Prostate gland (tissue), 2 donors: Measurements from ENCODE around the gene RIMS3. TPM values are rescaled to one million over a fixed set of nuclear protein-coding genes. Genes with fewer than 3 reads are reported as not detected.
A peak's percentile ranks its signal among the peaks of the same experiment; 100 is the strongest.

Experiments
- DNase-seq: peaks from one replicate; pipeline ENCODE4 v3.0.0-alpha.2; 2019; ENCODE audit warnings: low spot score
- H3K27ac ChIP-seq, 2 donors: fragments of 200-600 bp; sonication (generic); 2 replicates each; pipeline ENCODE4 v1.5.1; 2017 to 2019
- H3K27me3 ChIP-seq: fragments of 200-600 bp; sonication (generic); replicated peaks from 2 replicates; pipeline ENCODE4 v1.5.1; 2019; ENCODE audit not compliant: insufficient read depth
- H3K36me3 ChIP-seq, 2 donors: fragments of 200-600 bp; sonication (generic); 1 replicate in 1 of 2; 2 replicates in 1 of 2; pipeline versions ENCODE4 v1.5.1 to v1.8.1; 2017 to 2019
- H3K4me1 ChIP-seq: fragments of 200-600 bp; sonication (generic); replicated peaks from 2 replicates; pipeline ENCODE4 v1.5.1; 2019
- H3K4me3 ChIP-seq, 2 donors: fragments of 200-600 bp; sonication (generic); 2 replicates each; pipeline ENCODE4 v1.5.1; 2017 to 2019
- H3K9me3 ChIP-seq: fragments of 200-600 bp; sonication (generic); 2 replicates; pipeline ENCODE4 v1.5.1; 2017
- POLR2A ChIP-seq: fragments of 450-650 bp; IDR thresholded peaks from one replicate; pipeline ENCODE4 v1.6.1; 2016; ENCODE audit warnings: antibody characterized with exemption, mild to moderate bottlenecking
- POLR2AphosphoS5 ChIP-seq: sonication (generic); formaldehyde crosslinking; IDR thresholded peaks from one replicate; pipeline ENCODE4 v1.6.1; 2017; ENCODE audit warnings: antibody characterized with exemption
- WGBS: methylation state at CpG from one replicate; pipeline ENCODE4 v1.1.5; 2018; 5-methylcytosine and 5-hydroxymethylcytosine counted together
- intact Hi-C: fragments of 100-400 bp; cut with DNase I; formaldehyde crosslinking; loops from one replicate; pipeline ENCODE4 v1.14.2; 2022
- total RNA-seq, 2 donors: library from RNA; depleted of rRNA; stranded (reverse); fragments of >200 nt; gene quantifications; one replicate each; pipeline ENCODE4 v1.1.0, GENCODE V29; 2016
- TF ChIP-seq, protein P1 (sequence below), 4 experiments: fragments of 200-600 bp in 2 of 4; fragments of 450-650 bp in 2 of 4; sonication (generic) in 2 of 4; IDR thresholded peaks; 1 replicate in 3 of 4; 2 replicates in 1 of 4; pipeline ENCODE4 v1.5.1; 2016 to 2019; ENCODE audit warnings: antibody characterized with exemption in 4 of 4, mild to moderate bottlenecking in 2 of 4, moderate library complexity in 2 of 4

The RIMS3 gene
- total RNA-seq, 2 donors from 2014 or later: 3.0 to 10.5 TPM

DNA sequence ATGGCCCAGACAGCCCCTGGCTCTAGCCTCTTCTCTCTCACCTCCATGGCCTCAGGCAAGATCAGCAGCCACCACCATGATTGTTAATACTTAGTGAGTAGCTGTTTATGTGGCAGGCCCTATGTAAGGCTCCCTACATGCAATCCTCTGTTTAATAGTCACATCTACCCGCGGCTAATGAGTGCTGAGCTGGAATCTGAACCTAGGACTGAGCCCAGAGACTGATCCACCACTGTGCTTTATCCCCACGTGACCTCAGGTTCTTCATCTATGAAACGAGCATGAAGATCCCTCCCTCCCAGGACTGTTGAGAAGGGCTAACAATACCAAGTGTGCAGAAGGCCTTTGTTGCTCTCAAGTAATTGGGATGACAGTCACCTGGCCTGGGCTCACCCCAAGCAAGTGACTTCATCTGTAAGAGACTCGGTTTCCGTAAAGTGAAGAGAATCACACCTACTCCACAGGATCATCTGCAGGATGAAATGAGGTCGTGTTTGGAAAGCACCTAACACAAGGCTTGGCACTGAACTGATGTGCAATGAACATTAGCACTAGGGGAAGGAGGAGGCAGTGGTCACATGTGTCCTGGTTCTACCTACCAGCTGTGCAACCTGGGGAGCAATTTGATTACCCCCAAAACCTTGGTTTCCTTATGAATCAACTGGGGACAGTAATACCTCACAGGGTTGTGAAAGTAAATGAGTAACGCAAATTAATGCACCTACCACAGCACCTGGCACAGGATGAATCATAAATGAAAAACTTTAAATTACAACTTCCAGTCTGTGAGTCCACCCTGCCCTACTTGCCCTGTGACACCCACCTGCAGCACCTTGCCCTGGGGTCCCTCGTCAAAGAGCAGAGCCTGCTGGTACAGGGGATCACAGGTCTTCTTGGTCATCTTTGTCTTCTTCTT, 37.2 kb downstream of the RIMS3 start:
- no peaks in the 10 kb centered on the region for H3K27me3 ChIP-seq
- 86% methylated on average over 9 of the region's 9 CpGs for WGBS
- TF ChIP-seq, protein P1, sequence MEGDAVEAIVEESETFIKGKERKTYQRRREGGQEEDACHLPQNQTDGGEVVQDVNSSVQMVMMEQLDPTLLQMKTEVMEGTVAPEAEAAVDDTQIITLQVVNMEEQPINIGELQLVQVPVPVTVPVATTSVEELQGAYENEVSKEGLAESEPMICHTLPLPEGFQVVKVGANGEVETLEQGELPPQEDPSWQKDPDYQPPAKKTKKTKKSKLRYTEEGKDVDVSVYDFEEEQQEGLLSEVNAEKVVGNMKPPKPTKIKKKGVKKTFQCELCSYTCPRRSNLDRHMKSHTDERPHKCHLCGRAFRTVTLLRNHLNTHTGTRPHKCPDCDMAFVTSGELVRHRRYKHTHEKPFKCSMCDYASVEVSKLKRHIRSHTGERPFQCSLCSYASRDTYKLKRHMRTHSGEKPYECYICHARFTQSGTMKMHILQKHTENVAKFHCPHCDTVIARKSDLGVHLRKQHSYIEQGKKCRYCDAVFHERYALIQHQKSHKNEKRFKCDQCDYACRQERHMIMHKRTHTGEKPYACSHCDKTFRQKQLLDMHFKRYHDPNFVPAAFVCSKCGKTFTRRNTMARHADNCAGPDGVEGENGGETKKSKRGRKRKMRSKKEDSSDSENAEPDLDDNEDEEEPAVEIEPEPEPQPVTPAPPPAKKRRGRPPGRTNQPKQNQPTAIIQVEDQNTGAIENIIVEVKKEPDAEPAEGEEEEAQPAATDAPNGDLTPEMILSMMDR (IDR thresholded peaks at IDR 0.05): no peak
- no peak for TF ChIP-seq POLR2AphosphoS5
- TF ChIP-seq POLR2A: no peak
- intact Hi-C loops: no loop called here
- DNase-seq: no peak
- no peaks in the 10 kb centered on the region for H3K36me3 ChIP-seq
- no peak overlapping the region for H3K4me3 ChIP-seq
- no peaks in the 10 kb centered on the region for H3K4me1 ChIP-seq
- no peaks in the 10 kb centered on the region for H3K9me3 ChIP-seq
- H3K27ac ChIP-seq: no peak overlapping the region

GRCh38 chr1:40626383-40626770, 39.1 kb downstream of the RIMS3 start:
- no peak overlapping the region for H3K4me3 ChIP-seq
- H3K27ac ChIP-seq: no peak overlapping the region
- H3K36me3 ChIP-seq: no peaks in the 10 kb centered on the region
- H3K4me1 ChIP-seq: no peaks in the 10 kb centered on the region
- TF ChIP-seq POLR2AphosphoS5 (no peak), POLR2A (no peak)
- TF ChIP-seq, protein P1 (IDR thresholded peaks at IDR 0.05): no peak
- WGBS: 93% methylated on average over 10 of the region's 10 CpGs
- DNase-seq: no peak
- no peaks in the 10 kb centered on the region for H3K9me3 ChIP-seq
- no peaks in the 10 kb centered on the region for H3K27me3 ChIP-seq
- intact Hi-C loops: no loop called here

GRCh38 chr1:40625476-40626382, 39.8 kb downstream of the RIMS3 start:
- WGBS: 65% methylated on average over 18 of the region's 18 CpGs
- H3K4me3 ChIP-seq: no peak overlapping the region
- TF ChIP-seq, protein P1 (IDR thresholded peaks at IDR 0.05): no peak
- TF ChIP-seq POLR2AphosphoS5 (no peak), POLR2A (no peak)
- intact Hi-C loops: no loop called here
- no peaks in the 10 kb centered on the region for H3K27me3 ChIP-seq
- DNase-seq: no peak
- H3K27ac ChIP-seq: no peak overlapping the region
- no peaks in the 10 kb centered on the region for H3K4me1 ChIP-seq
- H3K9me3 ChIP-seq: no peaks in the 10 kb centered on the region
- H3K36me3 ChIP-seq: no peaks in the 10 kb centered on the region

- no peak for TF ChIP-seq POLR2A
- TF ChIP-seq, protein P1 (IDR thresholded peaks at IDR 0.05): peak in 1 of 4 experiments; percentile 45
- H3K9me3 ChIP-seq: no peaks in the 10 kb centered on the region
- no peaks in the 10 kb centered on the region for H3K4me1 ChIP-seq
- H3K27ac ChIP-seq: no peak overlapping the region
- H3K27me3 ChIP-seq: no peaks in the 10 kb centered on the region
- H3K4me3 ChIP-seq: no peak overlapping the region
- DNase-seq: no peak
- intact Hi-C loops: no loop called here
- H3K36me3 ChIP-seq: no peaks in the 10 kb centered on the region
- WGBS: 41% methylated on average over 4 of the region's 4 CpGs
These were observed 40.4 kb downstream of the RIMS3 start for GRCh38 chr1:40625076-40625475.
